Measurements from ENCODE around the gene YAP1. TPM values are rescaled to one million over a fixed set of nuclear protein-coding genes. Genes with fewer than 3 reads are reported as not detected.

Gene YAP1
- total and polyA plus RNA-seq, 2 of the 4 experiments (the other 2 are of a cell fraction) = 121 to 251 TPM

DNA sequence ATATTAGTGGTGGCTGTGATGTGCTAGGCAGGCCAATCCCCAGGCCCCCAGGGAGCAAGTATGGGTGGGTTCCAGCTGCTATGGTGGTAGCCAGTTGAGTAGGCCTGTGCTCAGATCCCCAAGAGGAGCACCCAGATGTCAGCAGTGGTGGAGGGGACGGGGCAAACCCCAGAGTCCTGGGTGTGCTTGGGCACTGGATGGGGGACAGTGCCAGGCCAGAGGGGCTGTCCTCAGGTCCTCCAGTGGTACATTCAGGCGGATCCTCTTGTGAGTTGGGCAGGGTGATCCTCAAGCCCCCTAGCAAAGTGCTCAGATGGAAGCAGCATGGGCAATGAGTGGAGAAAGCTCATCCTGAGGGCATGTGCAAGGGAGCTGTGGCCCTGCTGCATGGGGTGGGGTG, 37.0 kb upstream of the YAP1 start (continued):
- TF ChIP-seq MAZ (IDR thresholded peaks at IDR 0.05; ENCODE audit: borderline replicate concordance, low read depth, low read length) = no peak
- TF ChIP-seq, protein P1, sequence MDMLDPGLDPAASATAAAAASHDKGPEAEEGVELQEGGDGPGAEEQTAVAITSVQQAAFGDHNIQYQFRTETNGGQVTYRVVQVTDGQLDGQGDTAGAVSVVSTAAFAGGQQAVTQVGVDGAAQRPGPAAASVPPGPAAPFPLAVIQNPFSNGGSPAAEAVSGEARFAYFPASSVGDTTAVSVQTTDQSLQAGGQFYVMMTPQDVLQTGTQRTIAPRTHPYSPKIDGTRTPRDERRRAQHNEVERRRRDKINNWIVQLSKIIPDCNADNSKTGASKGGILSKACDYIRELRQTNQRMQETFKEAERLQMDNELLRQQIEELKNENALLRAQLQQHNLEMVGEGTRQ (IDR thresholded peaks at IDR 0.05; ENCODE audit: low read depth, low read length) = no peak

DNA sequence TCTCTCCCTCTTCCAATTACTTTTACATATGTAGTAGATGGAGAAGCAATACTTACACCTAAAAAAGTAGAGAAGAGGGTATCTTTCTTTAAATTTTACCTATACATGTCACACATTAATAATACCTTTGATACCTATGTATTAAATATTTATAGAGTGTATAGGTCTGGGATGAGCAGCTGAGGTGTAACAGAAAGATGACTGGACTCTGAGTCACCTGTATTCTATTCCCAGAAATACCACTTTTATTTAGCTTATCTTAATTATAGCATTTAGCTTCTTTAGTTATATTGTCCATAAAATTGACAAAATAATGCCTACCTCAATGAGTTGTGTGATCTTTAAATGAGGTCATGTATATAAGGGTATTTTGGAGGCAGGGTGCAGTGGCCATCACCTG, 30.6 kb upstream of the YAP1 start:
- no peak overlapping the region for H2BK15ac ChIP-seq (ENCODE audit: low read depth, low read length)
- no peak overlapping the region for H3K23ac ChIP-seq (ENCODE audit: low read depth, low read length)
- H3K4me2 ChIP-seq (ENCODE audit: low read depth, low read length) = no peak overlapping the region
- H2AFZ ChIP-seq (replicated peaks; ENCODE audit: low read length, poor library complexity) = no peak overlapping the region
- H3K9me1 ChIP-seq (ENCODE audit: insufficient read depth, low read length) = no peaks in the 10 kb centered on the region; the same call in 1 of the 2 replicates
- H3K4me1 ChIP-seq (ENCODE audit: control insufficient read depth, insufficient read depth, low read length) = 0 out of 2 replicates have a peak, but pooled peaks cover 3% of the 10 kb centered on the region
- ChIA-PET CTCF (interaction anchor here (1.0 kb wide), 1 partner anchor 32 kb away, joined by 3 read pairs; the partner anchor contains the start of gene CFAP300), POLR2A (ENCODE audit: unreplicated experiment) (no interaction called here)
- ATAC-seq (ENCODE audit: low read depth) (no peak), DNase-seq (no peak)
- no peak overlapping the region for H2BK20ac ChIP-seq (ENCODE audit: low read depth, low read length)
- intact Hi-C loops (cut with micrococcal nuclease) = no loop called here
- no peak overlapping the region for H4K91ac ChIP-seq (ENCODE audit: insufficient read depth, low read depth, low read length)
- no peaks in the 10 kb centered on the region for H3K9me3 ChIP-seq (ENCODE audit: control insufficient read depth, insufficient read depth, low read length)
- H4K8ac ChIP-seq (ENCODE audit: low read depth in 2 of 2, low read length in 2 of 2) = no peak overlapping the region
- in situ Hi-C loops (cut with MboI; ENCODE audit: low sequenced_read_pairs) = no loop called here
- H3K27ac ChIP-seq (ENCODE audit: insufficient read depth, low read length) = no peak overlapping the region
- no peak overlapping the region for H3K9ac ChIP-seq (ENCODE audit: low read depth, low read length)
- no peak overlapping the region for H4K5ac ChIP-seq (ENCODE audit: low read depth, low read length)
- no peaks in the 10 kb centered on the region for H3K27me3 ChIP-seq (ENCODE audit: control insufficient read depth, insufficient read depth, low read length)
- BruUV-seq (replicated peaks) = no TSS peak
- no peak overlapping the region for H2AK9ac ChIP-seq (replicated peaks; ENCODE audit: low read depth, low read length, poor library complexity)
- no peak overlapping the region for H3K14ac ChIP-seq (replicated peaks; ENCODE audit: low read depth, low read length)
- no peak overlapping the region for H2AK5ac ChIP-seq (ENCODE audit: low read depth, low read length)
- no peaks in the 10 kb centered on the region for H3K36me3 ChIP-seq (ENCODE audit: control insufficient read depth, insufficient read depth, low read length)
- no peak overlapping the region for H3K4me3 ChIP-seq (ENCODE audit: insufficient read depth, low read depth, low read length)
- no peak overlapping the region for H2BK5ac ChIP-seq (ENCODE audit: low read depth, low read length, poor library complexity, severe bottlenecking)
- H2BK120ac ChIP-seq (ENCODE audit: low read depth, low read length) = no peak overlapping the region
- H3K4ac ChIP-seq (ENCODE audit: low read depth, low read length) = no peak overlapping the region
- no peaks in the 10 kb centered on the region for H3K79me1 ChIP-seq (ENCODE audit: low read depth in 1 of 2, low read length in 2 of 2)
- no peaks in the 10 kb centered on the region for H4K20me1 ChIP-seq (ENCODE audit: insufficient read depth, low read length)
- H3K18ac ChIP-seq (ENCODE audit: low read depth, low read length) = no peak overlapping the region
- no peak for TF ChIP-seq POLR2A (IDR thresholded peaks at IDR 0.05; ENCODE audit: low read depth, low read length)
- TF ChIP-seq MXI1 (IDR thresholded peaks at IDR 0.05; ENCODE audit: borderline replicate concordance, low read depth, low read length) = no peak
- TF ChIP-seq, protein P2, sequence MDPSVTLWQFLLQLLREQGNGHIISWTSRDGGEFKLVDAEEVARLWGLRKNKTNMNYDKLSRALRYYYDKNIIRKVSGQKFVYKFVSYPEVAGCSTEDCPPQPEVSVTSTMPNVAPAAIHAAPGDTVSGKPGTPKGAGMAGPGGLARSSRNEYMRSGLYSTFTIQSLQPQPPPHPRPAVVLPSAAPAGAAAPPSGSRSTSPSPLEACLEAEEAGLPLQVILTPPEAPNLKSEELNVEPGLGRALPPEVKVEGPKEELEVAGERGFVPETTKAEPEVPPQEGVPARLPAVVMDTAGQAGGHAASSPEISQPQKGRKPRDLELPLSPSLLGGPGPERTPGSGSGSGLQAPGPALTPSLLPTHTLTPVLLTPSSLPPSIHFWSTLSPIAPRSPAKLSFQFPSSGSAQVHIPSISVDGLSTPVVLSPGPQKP (IDR thresholded peaks at IDR 0.05; ENCODE audit: borderline replicate concordance, low read depth, low read length) = no peak
- TF ChIP-seq NFE2L2 (IDR thresholded peaks at IDR 0.05; ENCODE audit: low read depth, low read length) = no peak
- no peak for TF ChIP-seq MAFK (IDR thresholded peaks at IDR 0.05; ENCODE audit: low read depth, low read length)
- no peak for TF ChIP-seq CEBPB (IDR thresholded peaks at IDR 0.05; ENCODE audit: low read depth, low read length)
- TF ChIP-seq RCOR1 (IDR thresholded peaks at IDR 0.05; ENCODE audit: insufficient replicate concordance, low read length) = no peak
- no peak for TF ChIP-seq FOS (IDR thresholded peaks at IDR 0.05; ENCODE audit: low read depth, low read length)
- no peak for TF ChIP-seq RFX5 (IDR thresholded peaks at IDR 0.05; ENCODE audit: low read depth, low read length)
- no peak for TF ChIP-seq RAD21 (IDR thresholded peaks at IDR 0.05; ENCODE audit: low read length)
- TF ChIP-seq, protein P3, sequence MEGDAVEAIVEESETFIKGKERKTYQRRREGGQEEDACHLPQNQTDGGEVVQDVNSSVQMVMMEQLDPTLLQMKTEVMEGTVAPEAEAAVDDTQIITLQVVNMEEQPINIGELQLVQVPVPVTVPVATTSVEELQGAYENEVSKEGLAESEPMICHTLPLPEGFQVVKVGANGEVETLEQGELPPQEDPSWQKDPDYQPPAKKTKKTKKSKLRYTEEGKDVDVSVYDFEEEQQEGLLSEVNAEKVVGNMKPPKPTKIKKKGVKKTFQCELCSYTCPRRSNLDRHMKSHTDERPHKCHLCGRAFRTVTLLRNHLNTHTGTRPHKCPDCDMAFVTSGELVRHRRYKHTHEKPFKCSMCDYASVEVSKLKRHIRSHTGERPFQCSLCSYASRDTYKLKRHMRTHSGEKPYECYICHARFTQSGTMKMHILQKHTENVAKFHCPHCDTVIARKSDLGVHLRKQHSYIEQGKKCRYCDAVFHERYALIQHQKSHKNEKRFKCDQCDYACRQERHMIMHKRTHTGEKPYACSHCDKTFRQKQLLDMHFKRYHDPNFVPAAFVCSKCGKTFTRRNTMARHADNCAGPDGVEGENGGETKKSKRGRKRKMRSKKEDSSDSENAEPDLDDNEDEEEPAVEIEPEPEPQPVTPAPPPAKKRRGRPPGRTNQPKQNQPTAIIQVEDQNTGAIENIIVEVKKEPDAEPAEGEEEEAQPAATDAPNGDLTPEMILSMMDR (conservative IDR thresholded peaks at IDR 0.05; ENCODE audit: low read depth, low read length) = no peak
- TF ChIP-seq, protein P1 (IDR thresholded peaks at IDR 0.05; ENCODE audit: low read depth, low read length) = no peak
- dilution Hi-C loops (cut with HindIII; ENCODE audit: low sequenced_read_pairs, unreplicated experiment) = no loop called here
- no peak overlapping the region for H3K56ac ChIP-seq (ENCODE audit: extremely low read depth, insufficient read depth, low read length)
